Measurements from ENCODE around the gene NME4. TPM values are rescaled to one million over a fixed set of nuclear protein-coding genes. Genes with fewer than 3 reads are reported as not detected.

The NME4 gene
- total and polyA plus RNA-seq, 2 donors (not counting 1 experiment from before 2014, with no cell fraction given): 71.7 to 121 TPM

GRCh38 chr16:441447-441846 is 44.4 kb downstream of the NME4 start:
- no peaks in the 10 kb centered on the region for H3K9me3 ChIP-seq (ENCODE audit: control insufficient read depth, insufficient read depth, low read depth, low read length)
- no peak overlapping the region for H2AFZ ChIP-seq (ENCODE audit: low read length)
- H3K27ac ChIP-seq (ENCODE audit: insufficient read depth, low read length): no peak overlapping the region
- H3K4me1 ChIP-seq (ENCODE audit: control insufficient read depth, extremely low read depth, insufficient read depth, low read length): no peaks in the 10 kb centered on the region
- TF ChIP-seq, protein P1, sequence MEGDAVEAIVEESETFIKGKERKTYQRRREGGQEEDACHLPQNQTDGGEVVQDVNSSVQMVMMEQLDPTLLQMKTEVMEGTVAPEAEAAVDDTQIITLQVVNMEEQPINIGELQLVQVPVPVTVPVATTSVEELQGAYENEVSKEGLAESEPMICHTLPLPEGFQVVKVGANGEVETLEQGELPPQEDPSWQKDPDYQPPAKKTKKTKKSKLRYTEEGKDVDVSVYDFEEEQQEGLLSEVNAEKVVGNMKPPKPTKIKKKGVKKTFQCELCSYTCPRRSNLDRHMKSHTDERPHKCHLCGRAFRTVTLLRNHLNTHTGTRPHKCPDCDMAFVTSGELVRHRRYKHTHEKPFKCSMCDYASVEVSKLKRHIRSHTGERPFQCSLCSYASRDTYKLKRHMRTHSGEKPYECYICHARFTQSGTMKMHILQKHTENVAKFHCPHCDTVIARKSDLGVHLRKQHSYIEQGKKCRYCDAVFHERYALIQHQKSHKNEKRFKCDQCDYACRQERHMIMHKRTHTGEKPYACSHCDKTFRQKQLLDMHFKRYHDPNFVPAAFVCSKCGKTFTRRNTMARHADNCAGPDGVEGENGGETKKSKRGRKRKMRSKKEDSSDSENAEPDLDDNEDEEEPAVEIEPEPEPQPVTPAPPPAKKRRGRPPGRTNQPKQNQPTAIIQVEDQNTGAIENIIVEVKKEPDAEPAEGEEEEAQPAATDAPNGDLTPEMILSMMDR (conservative IDR thresholded peaks at IDR 0.05 in 1 of 2, IDR thresholded peaks at IDR 0.05 in 1 of 2; ENCODE audit: low read depth in 1 of 2, low read length in 2 of 2): no peak
- TF ChIP-seq EZH2 (IDR thresholded peaks at IDR 0.05; ENCODE audit: low read length, missing control alignments): no peak
- no peak overlapping the region for H3K4me3 ChIP-seq (replicated peaks in 1 of 4; ENCODE audit: control extremely low read depth in 1 of 4, insufficient read depth in 1 of 4, low read depth in 3 of 4, low read length in 4 of 4)
- H3K79me2 ChIP-seq (ENCODE audit: control insufficient read depth, insufficient read depth, low read length): peaks cover 5% of the 10 kb centered on the region
- no peaks in the 10 kb centered on the region for H4K20me1 ChIP-seq (ENCODE audit: control insufficient read depth, extremely low read depth, insufficient read depth, low read length)
- no peak for DNase-seq (ENCODE audit: low read depth in 2 of 2)
- no peak overlapping the region for H3K4me2 ChIP-seq (ENCODE audit: extremely low read depth, insufficient read depth, low read length)
- no peak overlapping the region for H3K9ac ChIP-seq (ENCODE audit: insufficient read depth, low read length)
- H3K36me3 ChIP-seq (ENCODE audit: control insufficient read depth, insufficient read depth, low read length): no peaks in the 10 kb centered on the region
- no peaks in the 10 kb centered on the region for H3K27me3 ChIP-seq (ENCODE audit: control insufficient read depth, insufficient read depth, low read length)

DNA sequence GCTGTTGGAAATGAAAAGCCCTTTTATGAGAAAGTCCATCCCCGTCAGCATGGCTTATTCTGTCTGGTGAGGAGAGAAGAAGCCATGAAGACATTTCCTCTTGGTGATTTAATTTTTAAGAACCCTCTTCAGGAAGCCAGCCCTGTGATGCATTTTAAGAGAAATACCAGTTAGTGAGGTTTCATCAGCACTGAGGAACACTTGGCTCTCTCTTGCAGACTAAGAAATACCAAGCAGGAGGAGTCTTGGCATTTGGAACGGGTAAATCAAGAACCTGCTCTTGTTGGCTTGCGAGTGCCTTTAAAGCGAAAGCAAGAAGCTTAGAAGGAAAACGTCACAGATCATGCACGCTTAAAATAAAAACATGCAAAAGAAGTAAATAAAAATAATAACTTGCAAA is 46.0 kb downstream of the NME4 start:
- H3K79me2 ChIP-seq (ENCODE audit: control insufficient read depth, insufficient read depth, low read length): peaks cover 5% of the 10 kb centered on the region
- TF ChIP-seq EZH2 (IDR thresholded peaks at IDR 0.05; ENCODE audit: low read length, missing control alignments): no peak
- TF ChIP-seq, protein P1 (conservative IDR thresholded peaks at IDR 0.05 in 1 of 2, IDR thresholded peaks at IDR 0.05 in 1 of 2; ENCODE audit: low read depth in 1 of 2, low read length in 2 of 2): no peak

DNA sequence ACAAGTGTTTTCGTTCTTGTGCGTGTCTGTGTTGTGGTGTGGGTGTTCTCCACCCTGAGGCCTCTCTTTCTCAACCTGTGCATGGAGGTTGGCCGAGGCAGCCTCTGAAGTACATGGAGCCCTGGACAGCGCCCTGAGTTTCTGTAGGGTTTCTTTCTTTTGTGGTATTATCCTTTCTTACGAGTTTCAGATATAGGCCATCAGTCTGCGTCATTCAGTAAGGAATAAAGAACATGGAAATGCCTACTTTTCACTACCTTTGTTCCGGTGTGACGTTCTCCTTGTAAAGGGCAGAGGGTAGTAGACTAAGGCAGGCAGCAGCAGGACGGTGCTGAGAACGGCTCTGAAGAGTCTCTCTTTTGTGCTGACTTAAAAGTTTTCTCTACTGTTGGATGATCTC is 47.0 kb downstream of the NME4 start:
- H4K20me1 ChIP-seq (ENCODE audit: control insufficient read depth, extremely low read depth, insufficient read depth, low read length): no peaks in the 10 kb centered on the region
- TF ChIP-seq EZH2 (IDR thresholded peaks at IDR 0.05; ENCODE audit: low read length, missing control alignments): no peak
- TF ChIP-seq, protein P1 (conservative IDR thresholded peaks at IDR 0.05 in 1 of 2, IDR thresholded peaks at IDR 0.05 in 1 of 2; ENCODE audit: low read depth in 1 of 2, low read length in 2 of 2): no peak
- DNase-seq (ENCODE audit: low read depth in 2 of 2): no peak
- H3K4me2 ChIP-seq (ENCODE audit: extremely low read depth, insufficient read depth, low read length): no peak overlapping the region
- H3K9me3 ChIP-seq (ENCODE audit: control insufficient read depth, insufficient read depth, low read depth, low read length): no peaks in the 10 kb centered on the region
- H2AFZ ChIP-seq (ENCODE audit: low read length): no peak overlapping the region
- H3K4me3 ChIP-seq (replicated peaks in 1 of 4; ENCODE audit: control extremely low read depth in 1 of 4, insufficient read depth in 1 of 4, low read depth in 3 of 4, low read length in 4 of 4): no peak overlapping the region
- H3K79me2 ChIP-seq (ENCODE audit: control insufficient read depth, insufficient read depth, low read length): peaks cover 5% of the 10 kb centered on the region
- no peaks in the 10 kb centered on the region for H3K27me3 ChIP-seq (ENCODE audit: control insufficient read depth, insufficient read depth, low read length)
- no peak overlapping the region for H3K9ac ChIP-seq (ENCODE audit: insufficient read depth, low read length)
- no peaks in the 10 kb centered on the region for H3K36me3 ChIP-seq (ENCODE audit: control insufficient read depth, insufficient read depth, low read length)
- no peaks in the 10 kb centered on the region for H3K4me1 ChIP-seq (ENCODE audit: control insufficient read depth, extremely low read depth, insufficient read depth, low read length)
- H3K27ac ChIP-seq (ENCODE audit: insufficient read depth, low read length): no peak overlapping the region

More for the DNA sequence above, 46.0 kb downstream of the NME4 start:
- Histone ChIP-seq H3K9ac (ENCODE audit: insufficient read depth, low read length) (no peak overlapping the region), H3K4me1 (ENCODE audit: control insufficient read depth, extremely low read depth, insufficient read depth, low read length) (no peaks in the 10 kb centered on the region), H3K9me3 (ENCODE audit: control insufficient read depth, insufficient read depth, low read depth, low read length) (no peaks in the 10 kb centered on the region), H3K4me3 (replicated peaks in 1 of 4; ENCODE audit: control extremely low read depth in 1 of 4, insufficient read depth in 1 of 4, low read depth in 3 of 4, low read length in 4 of 4) (peak overlapping the region in 2 of 4 experiments; percentile 23 to 30), H3K36me3 (ENCODE audit: control insufficient read depth, insufficient read depth, low read length) (no peaks in the 10 kb centered on the region), H3K4me2 (ENCODE audit: extremely low read depth, insufficient read depth, low read length) (peak overlapping the region; percentile 73), H3K27me3 (ENCODE audit: control insufficient read depth, insufficient read depth, low read length) (no peaks in the 10 kb centered on the region), H4K20me1 (ENCODE audit: control insufficient read depth, extremely low read depth, insufficient read depth, low read length) (no peaks in the 10 kb centered on the region), H3K27ac (ENCODE audit: insufficient read depth, low read length) (peak overlapping the region; percentile 6), H2AFZ (ENCODE audit: low read length) (no peak overlapping the region)
- peak in 1 of 2 donors; percentile 28 for DNase-seq (ENCODE audit: low read depth in 2 of 2)
